ENCODE data around the gene CDH4.

DNA sequence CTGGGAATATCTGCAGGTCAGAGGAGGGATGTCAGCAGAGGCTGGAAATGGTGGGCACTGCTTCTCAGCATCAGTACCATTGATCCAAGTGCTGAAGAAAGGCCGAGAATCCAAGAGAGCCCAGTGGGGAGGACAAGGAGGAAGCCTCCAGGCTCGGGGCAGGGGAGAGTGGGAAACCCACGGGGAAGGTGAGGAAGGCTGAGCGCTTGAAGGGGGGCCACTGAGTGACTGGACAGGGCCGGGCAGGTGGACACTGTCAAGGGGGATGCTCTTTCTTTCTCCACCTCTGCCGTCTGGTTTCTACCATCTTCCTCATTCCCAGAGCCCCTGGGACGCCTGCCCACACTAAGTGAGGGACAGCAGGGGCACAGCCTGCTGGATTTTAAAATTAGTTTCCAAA is 335.0 kb downstream of the CDH4 start:
- TF ChIP-seq, protein P1, sequence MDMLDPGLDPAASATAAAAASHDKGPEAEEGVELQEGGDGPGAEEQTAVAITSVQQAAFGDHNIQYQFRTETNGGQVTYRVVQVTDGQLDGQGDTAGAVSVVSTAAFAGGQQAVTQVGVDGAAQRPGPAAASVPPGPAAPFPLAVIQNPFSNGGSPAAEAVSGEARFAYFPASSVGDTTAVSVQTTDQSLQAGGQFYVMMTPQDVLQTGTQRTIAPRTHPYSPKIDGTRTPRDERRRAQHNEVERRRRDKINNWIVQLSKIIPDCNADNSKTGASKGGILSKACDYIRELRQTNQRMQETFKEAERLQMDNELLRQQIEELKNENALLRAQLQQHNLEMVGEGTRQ (CRISPR knock-in tag; IDR thresholded peaks at IDR 0.05) = no peak
- no peak for TF ChIP-seq NFE2L1 (CRISPR knock-in tag; IDR thresholded peaks at IDR 0.05)
- TF ChIP-seq, protein P2, sequence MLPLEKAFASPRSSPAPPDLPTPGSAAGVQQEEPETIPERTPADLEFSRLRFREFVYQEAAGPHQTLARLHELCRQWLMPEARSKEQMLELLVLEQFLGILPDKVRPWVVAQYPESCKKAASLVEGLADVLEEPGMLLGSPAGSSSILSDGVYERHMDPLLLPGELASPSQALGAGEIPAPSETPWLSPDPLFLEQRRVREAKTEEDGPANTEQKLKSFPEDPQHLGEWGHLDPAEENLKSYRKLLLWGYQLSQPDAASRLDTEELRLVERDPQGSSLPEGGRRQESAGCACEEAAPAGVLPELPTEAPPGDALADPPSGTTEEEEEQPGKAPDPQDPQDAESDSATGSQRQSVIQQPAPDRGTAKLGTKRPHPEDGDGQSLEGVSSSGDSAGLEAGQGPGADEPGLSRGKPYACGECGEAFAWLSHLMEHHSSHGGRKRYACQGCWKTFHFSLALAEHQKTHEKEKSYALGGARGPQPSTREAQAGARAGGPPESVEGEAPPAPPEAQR (CRISPR knock-in tag; IDR thresholded peaks at IDR 0.05) = no peak
- TF ChIP-seq MXD4 (CRISPR knock-in tag; IDR thresholded peaks at IDR 0.05; ENCODE audit: borderline replicate concordance) = no peak
- TF ChIP-seq SP1 (CRISPR knock-in tag; conservative IDR thresholded peaks at IDR 0.05) = no peak
- TF ChIP-seq, protein P3, sequence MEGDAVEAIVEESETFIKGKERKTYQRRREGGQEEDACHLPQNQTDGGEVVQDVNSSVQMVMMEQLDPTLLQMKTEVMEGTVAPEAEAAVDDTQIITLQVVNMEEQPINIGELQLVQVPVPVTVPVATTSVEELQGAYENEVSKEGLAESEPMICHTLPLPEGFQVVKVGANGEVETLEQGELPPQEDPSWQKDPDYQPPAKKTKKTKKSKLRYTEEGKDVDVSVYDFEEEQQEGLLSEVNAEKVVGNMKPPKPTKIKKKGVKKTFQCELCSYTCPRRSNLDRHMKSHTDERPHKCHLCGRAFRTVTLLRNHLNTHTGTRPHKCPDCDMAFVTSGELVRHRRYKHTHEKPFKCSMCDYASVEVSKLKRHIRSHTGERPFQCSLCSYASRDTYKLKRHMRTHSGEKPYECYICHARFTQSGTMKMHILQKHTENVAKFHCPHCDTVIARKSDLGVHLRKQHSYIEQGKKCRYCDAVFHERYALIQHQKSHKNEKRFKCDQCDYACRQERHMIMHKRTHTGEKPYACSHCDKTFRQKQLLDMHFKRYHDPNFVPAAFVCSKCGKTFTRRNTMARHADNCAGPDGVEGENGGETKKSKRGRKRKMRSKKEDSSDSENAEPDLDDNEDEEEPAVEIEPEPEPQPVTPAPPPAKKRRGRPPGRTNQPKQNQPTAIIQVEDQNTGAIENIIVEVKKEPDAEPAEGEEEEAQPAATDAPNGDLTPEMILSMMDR (IDR thresholded peaks at IDR 0.05) = no peak
- TF ChIP-seq ZNF121 (CRISPR knock-in tag; IDR thresholded peaks at IDR 0.05) = no peak
- TF ChIP-seq ZNF671 (CRISPR knock-in tag; IDR thresholded peaks at IDR 0.05) = no peak
